Suprapubic skin (tissue), 4 donors: ENCODE results near the gene FIBP. TPM values are rescaled to one million over a fixed set of nuclear protein-coding genes. Genes with fewer than 3 reads are reported as not detected.

Experiments
- DNase-seq, 2 donors: peaks; one replicate each; pipeline ENCODE4 v3.0.0-alpha.2; 2019; ENCODE audit warnings: low spot score in 2 of 2
- H3K27ac ChIP-seq: fragments of 200-600 bp; sonication (generic); one replicate; pipeline ENCODE4 v1.5.1; 2019
- H3K27me3 ChIP-seq: fragments of 200-600 bp; sonication (generic); one replicate; pipeline ENCODE4 v1.5.1; 2019
- H3K36me3 ChIP-seq: fragments of 200-600 bp; sonication (generic); one replicate; pipeline ENCODE4 v1.5.1; 2019
- H3K4me1 ChIP-seq: fragments of 200-600 bp; sonication (generic); one replicate; pipeline ENCODE4 v1.5.1; 2019
- H3K4me3 ChIP-seq: fragments of 200-600 bp; sonication (generic); one replicate; pipeline ENCODE4 v1.5.1; 2019; ENCODE audit warnings: mild to moderate bottlenecking
- H3K9me3 ChIP-seq: fragments of 200-600 bp; sonication (generic); one replicate; pipeline ENCODE4 v1.5.1; 2019
- CTCF ChIP-seq, 2 donors: fragments of 200-600 bp in 1 of 2; fragments of 450-650 bp in 1 of 2; sonication (generic) in 1 of 2; IDR thresholded peaks; one replicate each; pipeline ENCODE4 v1.5.1; 2016 to 2019; ENCODE audit warnings: antibody characterized with exemption in 2 of 2, mild to moderate bottlenecking in 1 of 2, moderate library complexity in 1 of 2
- EP300 ChIP-seq: sonication (generic); formaldehyde crosslinking; IDR thresholded peaks from one replicate; pipeline ENCODE4 v1.6.1; 2017; ENCODE audit warnings: antibody characterized with exemption
- POLR2A ChIP-seq, 2 donors: fragments of 450-650 bp; IDR thresholded peaks; one replicate each; pipeline ENCODE4 v1.6.1; 2017; ENCODE audit warnings: antibody characterized with exemption in 2 of 2, mild to moderate bottlenecking in 2 of 2, moderate library complexity in 2 of 2
- POLR2AphosphoS5 ChIP-seq, 3 donors: sonication (generic); formaldehyde crosslinking; IDR thresholded peaks; one replicate each; pipeline ENCODE4 v1.6.1; 2017; ENCODE audit warnings: antibody characterized with exemption in 3 of 3
- WGBS: methylation state at CpG from one replicate; pipeline ENCODE4 v1.1.5; 2018; 5-methylcytosine and 5-hydroxymethylcytosine counted together
- total RNA-seq, 4 donors: library from RNA; depleted of rRNA; stranded (reverse); fragments of >200 nt; gene quantifications; one replicate each; pipeline ENCODE4 v1.1.0, GENCODE V29; 2016

Gene FIBP
- total RNA-seq, 4 donors from 2014 or later: 46.9 to 89.3 (median 74.6) TPM

- TF ChIP-seq POLR2AphosphoS5 (IDR thresholded peaks at IDR 0.05): peak; percentile 68 to 98 (median 97)
- TF ChIP-seq EP300: no peak
- TF ChIP-seq CTCF (IDR thresholded peaks at IDR 0.05): no peak
- peak; percentile 95 to 98 for TF ChIP-seq POLR2A (IDR thresholded peaks at IDR 0.05)
- peaks cover 78% of the 10 kb centered on the region for H3K4me1 ChIP-seq
- DNase-seq: peak; percentile 99
- peak within 1 kb of the TSS; percentile 87 for H3K4me3 ChIP-seq
- H3K27me3 ChIP-seq: no peaks in the 10 kb centered on the region
- H3K9me3 ChIP-seq: no peaks in the 10 kb centered on the region
- peaks cover 43% of the 10 kb centered on the region for H3K36me3 ChIP-seq
- under 1% methylated on average over 68 of the region's 92 CpGs for WGBS
- H3K27ac ChIP-seq: peak within 1 kb of the TSS; percentile 97
Measured at GRCh38 chr11:65857853-65858680, 30.2 kb downstream of the FIBP start, which contains the start of gene CFL1. Gene CFL1, minus strand, starts transcription at chr11:65858180. Its CDS starts 81 bp downstream, at chr11:65858099.

DNA sequence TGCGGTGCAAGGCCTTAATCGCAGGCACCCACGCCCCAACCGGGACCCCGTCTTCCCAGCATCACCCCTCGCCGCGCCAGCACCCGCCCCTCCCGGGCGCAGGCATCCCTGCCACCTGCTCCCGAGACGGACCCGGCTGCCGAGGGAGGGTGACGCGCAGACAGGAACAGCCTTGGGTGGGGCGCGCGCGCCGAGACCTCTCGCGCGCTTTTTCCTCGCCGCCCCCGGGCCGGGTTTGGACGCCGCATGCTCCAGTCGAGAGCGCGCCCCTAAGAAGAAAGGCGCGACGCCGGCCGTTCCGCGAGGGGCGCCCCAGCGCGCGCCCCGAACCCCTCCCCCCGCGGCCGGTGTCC lies 30.8 kb downstream of the FIBP start:
- Histone ChIP-seq H3K4me3 (peak overlapping the region; percentile 87), H3K27ac (peak overlapping the region; percentile 97), H3K4me1 (peaks cover 79% of the 10 kb centered on the region), H3K27me3 (no peaks in the 10 kb centered on the region), H3K9me3 (no peaks in the 10 kb centered on the region), H3K36me3 (peaks cover 43% of the 10 kb centered on the region)
- 0% methylated on average over 1 of the region's 49 CpGs for WGBS
- no peak for TF ChIP-seq EP300
- peak in 1 of 2 donors; percentile 82 for DNase-seq

DNA sequence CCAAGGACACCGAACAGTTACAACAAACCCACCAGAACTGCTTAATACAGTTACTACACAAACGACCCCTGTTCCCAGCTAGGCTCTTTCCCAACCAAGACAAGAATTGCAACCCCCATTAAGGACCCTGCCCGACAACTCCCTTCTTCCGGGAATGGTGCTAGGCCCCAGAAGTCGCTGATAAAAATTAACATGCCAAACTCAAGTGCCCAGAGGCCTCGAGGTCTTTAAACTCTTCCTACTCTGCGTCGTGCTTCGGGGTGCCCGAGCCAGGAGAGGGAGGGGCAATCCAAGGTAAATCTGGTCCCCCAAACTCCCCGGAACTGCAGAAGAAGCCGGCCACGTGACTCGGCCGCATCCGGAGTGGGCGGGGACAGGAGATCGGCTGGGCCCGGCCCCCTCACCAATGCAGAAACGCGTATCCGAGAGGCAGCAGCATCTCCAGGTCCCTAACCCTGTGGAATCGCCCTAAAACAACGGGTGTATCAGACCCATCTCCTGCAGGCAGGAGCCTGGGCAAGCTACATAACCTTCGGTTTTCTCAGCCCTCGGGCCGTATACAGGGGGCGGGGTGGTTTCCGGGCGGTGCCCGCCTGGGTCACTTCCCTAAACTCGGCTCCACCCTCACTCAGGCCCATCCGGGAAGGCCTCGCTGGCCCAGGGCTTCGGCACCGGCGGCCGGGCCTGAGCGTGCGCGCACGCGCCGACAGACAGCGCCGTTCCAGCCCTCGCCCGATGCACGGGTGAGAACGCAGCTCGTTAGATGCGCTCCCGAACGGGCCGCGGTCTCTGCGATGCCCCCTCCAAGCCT lies 31.4 kb downstream of the FIBP start:
- Histone ChIP-seq H3K36me3 (peaks cover 43% of the 10 kb centered on the region), H3K4me3 (peak overlapping the region; percentile 87), H3K27ac (peak overlapping the region; percentile 97), H3K9me3 (no peaks in the 10 kb centered on the region), H3K27me3 (no peaks in the 10 kb centered on the region), H3K4me1 (peaks cover 76% of the 10 kb centered on the region)
- 13% methylated on average over 6 of the region's 57 CpGs for WGBS
- peak; percentile 93 for DNase-seq
- TF ChIP-seq POLR2A (IDR thresholded peaks at IDR 0.05) (peak in 1 of 2 donors; percentile 47), POLR2AphosphoS5 (IDR thresholded peaks at IDR 0.05) (peak in 2 of 3 donors; percentile 59 to 73), EP300 (no peak)

GRCh38 chr11:65855927-65856363 lies 32.3 kb downstream of the FIBP start:
- Histone ChIP-seq H3K4me3 (peak overlapping the region; percentile 87), H3K27me3 (no peaks in the 10 kb centered on the region), H3K27ac (no peak overlapping the region), H3K9me3 (no peaks in the 10 kb centered on the region), H3K36me3 (peaks cover 52% of the 10 kb centered on the region), H3K4me1 (peaks cover 66% of the 10 kb centered on the region)
- 86% methylated on average over 15 of the region's 15 CpGs for WGBS
- no peak for DNase-seq
- no peak for TF ChIP-seq EP300
- no peak for TF ChIP-seq POLR2A (IDR thresholded peaks at IDR 0.05)
- TF ChIP-seq POLR2AphosphoS5 (IDR thresholded peaks at IDR 0.05): no peak
- no peak for TF ChIP-seq CTCF (IDR thresholded peaks at IDR 0.05)

GRCh38 chr11:65854852-65855837 lies 33.1 kb downstream of the FIBP start:
- no peaks in the 10 kb centered on the region for H3K9me3 ChIP-seq
- DNase-seq: peak in 1 of 2 donors; percentile 66
- H3K36me3 ChIP-seq: peaks cover 54% of the 10 kb centered on the region
- no peaks in the 10 kb centered on the region for H3K27me3 ChIP-seq
- TF ChIP-seq POLR2A (IDR thresholded peaks at IDR 0.05) (no peak), EP300 (no peak), CTCF (IDR thresholded peaks at IDR 0.05) (no peak), POLR2AphosphoS5 (IDR thresholded peaks at IDR 0.05) (no peak)
- H3K4me3 ChIP-seq: no peak overlapping the region
- WGBS: 78% methylated on average over 14 of the region's 15 CpGs
- H3K4me1 ChIP-seq: peaks cover 62% of the 10 kb centered on the region
- H3K27ac ChIP-seq: no peak overlapping the region
